ENCODE results near the gene SLC47A2.

SLC47A2 gene

DNA sequence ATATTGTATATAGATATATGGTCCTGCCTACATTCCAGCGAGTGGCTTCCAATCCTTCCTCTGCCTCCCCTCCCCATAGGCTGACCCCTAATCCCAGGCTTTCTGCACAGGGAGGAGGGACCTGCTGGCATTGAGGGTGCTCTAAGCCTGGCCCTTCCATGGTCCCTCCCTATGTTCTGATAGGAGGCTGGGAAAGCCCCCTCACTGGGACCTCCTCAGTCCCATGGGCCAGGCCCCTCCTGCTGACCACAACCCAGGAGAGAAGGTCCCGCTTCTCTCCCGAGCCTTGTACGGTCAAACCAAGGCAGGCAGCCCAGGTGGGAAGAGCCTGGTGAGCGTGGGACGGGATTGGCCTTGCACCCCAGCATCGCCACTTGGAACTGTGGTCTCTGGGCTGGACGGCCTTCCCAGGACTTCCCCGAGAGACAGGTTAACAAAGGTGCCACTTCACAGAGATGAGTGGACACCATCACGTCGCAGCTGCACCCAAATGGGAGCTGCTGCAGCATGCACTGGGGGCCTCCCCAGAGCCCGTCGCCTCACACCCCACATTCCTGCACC, 30.9 kb upstream of the SLC47A2 start:
- TF ChIP-seq, protein P1, sequence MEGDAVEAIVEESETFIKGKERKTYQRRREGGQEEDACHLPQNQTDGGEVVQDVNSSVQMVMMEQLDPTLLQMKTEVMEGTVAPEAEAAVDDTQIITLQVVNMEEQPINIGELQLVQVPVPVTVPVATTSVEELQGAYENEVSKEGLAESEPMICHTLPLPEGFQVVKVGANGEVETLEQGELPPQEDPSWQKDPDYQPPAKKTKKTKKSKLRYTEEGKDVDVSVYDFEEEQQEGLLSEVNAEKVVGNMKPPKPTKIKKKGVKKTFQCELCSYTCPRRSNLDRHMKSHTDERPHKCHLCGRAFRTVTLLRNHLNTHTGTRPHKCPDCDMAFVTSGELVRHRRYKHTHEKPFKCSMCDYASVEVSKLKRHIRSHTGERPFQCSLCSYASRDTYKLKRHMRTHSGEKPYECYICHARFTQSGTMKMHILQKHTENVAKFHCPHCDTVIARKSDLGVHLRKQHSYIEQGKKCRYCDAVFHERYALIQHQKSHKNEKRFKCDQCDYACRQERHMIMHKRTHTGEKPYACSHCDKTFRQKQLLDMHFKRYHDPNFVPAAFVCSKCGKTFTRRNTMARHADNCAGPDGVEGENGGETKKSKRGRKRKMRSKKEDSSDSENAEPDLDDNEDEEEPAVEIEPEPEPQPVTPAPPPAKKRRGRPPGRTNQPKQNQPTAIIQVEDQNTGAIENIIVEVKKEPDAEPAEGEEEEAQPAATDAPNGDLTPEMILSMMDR (IDR thresholded peaks at IDR 0.05): no peak
- TF ChIP-seq ZFX (IDR thresholded peaks at IDR 0.05; ENCODE audit: borderline replicate concordance): no peak
- H3K27ac ChIP-seq: no peak overlapping the region

GRCh38 chr17:19746517-19746916, 30.1 kb upstream of the SLC47A2 start:
- no peak overlapping the region for H3K27ac ChIP-seq
- TF ChIP-seq, protein P1 (IDR thresholded peaks at IDR 0.05): no peak
- no peak for TF ChIP-seq ZFX (IDR thresholded peaks at IDR 0.05; ENCODE audit: borderline replicate concordance)

- H3K27ac ChIP-seq: no peak overlapping the region
- TF ChIP-seq ZFX (IDR thresholded peaks at IDR 0.05; ENCODE audit: borderline replicate concordance): no peak
- TF ChIP-seq, protein P1 (IDR thresholded peaks at IDR 0.05): peak; percentile 97
Observed at GRCh38 chr17:19744922-19745757, 28.8 kb upstream of the SLC47A2 start.

GRCh38 chr17:19744492-19744891, 28.1 kb upstream of the SLC47A2 start:
- no peak overlapping the region for H3K27ac ChIP-seq
- no peak for TF ChIP-seq ZFX (IDR thresholded peaks at IDR 0.05; ENCODE audit: borderline replicate concordance)
- TF ChIP-seq, protein P1 (IDR thresholded peaks at IDR 0.05): no peak

- TF ChIP-seq, protein P1 (IDR thresholded peaks at IDR 0.05): no peak
- no peak for TF ChIP-seq ZFX (IDR thresholded peaks at IDR 0.05; ENCODE audit: borderline replicate concordance)
- H3K27ac ChIP-seq: no peak overlapping the region
Observed at GRCh38 chr17:19743101-19744100, 27.0 kb upstream of the SLC47A2 start.

DNA sequence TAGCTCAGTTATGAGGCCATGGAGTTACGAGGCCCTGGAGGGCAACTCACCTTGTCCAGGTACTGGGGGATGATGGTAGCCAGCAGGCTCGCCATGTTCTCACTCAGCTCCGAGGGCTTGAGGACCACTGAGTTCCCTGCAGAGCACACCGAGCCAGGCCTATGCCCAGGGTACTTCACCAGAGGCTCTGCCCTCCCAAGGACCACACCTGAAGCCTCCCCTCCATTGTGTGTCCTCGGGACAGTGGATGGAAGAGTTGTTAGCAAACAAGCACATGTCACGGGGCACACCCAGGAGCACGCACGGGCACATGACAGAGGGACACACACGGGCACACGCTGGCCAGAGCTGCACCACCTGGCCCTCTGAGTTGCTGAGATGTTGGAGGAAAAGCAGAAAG, 26.1 kb upstream of the SLC47A2 start:
- TF ChIP-seq, protein P1 (IDR thresholded peaks at IDR 0.05): no peak
- no peak for TF ChIP-seq ZFX (IDR thresholded peaks at IDR 0.05; ENCODE audit: borderline replicate concordance)
- H3K27ac ChIP-seq: no peak overlapping the region
